ENCODE results near the gene MAP3K13.

MAP3K13 gene

GRCh38 chr3:185393055-185393454 lies 30.1 kb downstream of the MAP3K13 start:
- Histone ChIP-seq H3K9me3 (ENCODE audit: control insufficient read depth, low read length) (no peaks in the 10 kb centered on the region), H3K79me2 (no peaks in the 10 kb centered on the region), H2AFZ (no peak overlapping the region), H3K27ac (no peak overlapping the region), H3K27me3 (ENCODE audit: control insufficient read depth, insufficient read depth, low read length) (no peaks in the 10 kb centered on the region), H3K4me1 (no peaks in the 10 kb centered on the region), H3K4me3 (ENCODE audit: low read depth, low read length) (no peak overlapping the region), H3K4me2 (ENCODE audit: low read length) (no peak overlapping the region), H3K36me3 (ENCODE audit: control insufficient read depth, insufficient read depth, low read length) (no peaks in the 10 kb centered on the region), H3K9ac (no peak overlapping the region)
- no peak for TF ChIP-seq CTCF (IDR thresholded peaks at IDR 0.05)

- Histone ChIP-seq H3K9ac (no peak overlapping the region), H3K4me3 (ENCODE audit: low read depth, low read length) (no peak overlapping the region)
- no peak for TF ChIP-seq CTCF (IDR thresholded peaks at IDR 0.05)
Measured at GRCh38 chr3:185397676-185398075, 34.7 kb downstream of the MAP3K13 start.

GRCh38 chr3:185399737-185400667 lies 37.1 kb downstream of the MAP3K13 start:
- H3K79me2 ChIP-seq = peaks cover 6% of the 10 kb centered on the region
- no peaks in the 10 kb centered on the region for H3K9me3 ChIP-seq (ENCODE audit: control insufficient read depth, low read length)
- no peak overlapping the region for H3K4me2 ChIP-seq (ENCODE audit: low read length)
- no peak overlapping the region for H3K9ac ChIP-seq
- H3K27me3 ChIP-seq (ENCODE audit: control insufficient read depth, insufficient read depth, low read length) = no peaks in the 10 kb centered on the region
- TF ChIP-seq CTCF (IDR thresholded peaks at IDR 0.05) = no peak
- H3K27ac ChIP-seq = no peak overlapping the region
- H2AFZ ChIP-seq = no peak overlapping the region
- peaks cover 6% of the 10 kb centered on the region for H3K4me1 ChIP-seq
- no peak overlapping the region for H3K4me3 ChIP-seq (ENCODE audit: low read depth, low read length)
- H3K36me3 ChIP-seq (ENCODE audit: control insufficient read depth, insufficient read depth, low read length) = no peaks in the 10 kb centered on the region

More at GRCh38 chr3:185397676-185398075, 34.7 kb downstream of the MAP3K13 start:
- Histone ChIP-seq H3K4me1 (peaks cover under 1% of the 10 kb centered on the region), H2AFZ (no peak overlapping the region), H3K79me2 (no peaks in the 10 kb centered on the region), H3K27me3 (ENCODE audit: control insufficient read depth, insufficient read depth, low read length) (no peaks in the 10 kb centered on the region), H3K9me3 (ENCODE audit: control insufficient read depth, low read length) (no peaks in the 10 kb centered on the region), H3K4me2 (ENCODE audit: low read length) (no peak overlapping the region), H3K27ac (no peak overlapping the region), H3K36me3 (ENCODE audit: control insufficient read depth, insufficient read depth, low read length) (no peaks in the 10 kb centered on the region)

GRCh38 chr3:185400866-185401265 lies 37.9 kb downstream of the MAP3K13 start:
- Histone ChIP-seq H3K4me2 (ENCODE audit: low read length) (no peak overlapping the region), H3K79me2 (peaks cover 6% of the 10 kb centered on the region), H3K9ac (no peak overlapping the region), H3K36me3 (ENCODE audit: control insufficient read depth, insufficient read depth, low read length) (no peaks in the 10 kb centered on the region), H3K4me1 (peaks cover 6% of the 10 kb centered on the region), H2AFZ (no peak overlapping the region), H3K9me3 (ENCODE audit: control insufficient read depth, low read length) (no peaks in the 10 kb centered on the region), H3K4me3 (ENCODE audit: low read depth, low read length) (no peak overlapping the region), H3K27ac (no peak overlapping the region), H3K27me3 (ENCODE audit: control insufficient read depth, insufficient read depth, low read length) (no peaks in the 10 kb centered on the region)
- TF ChIP-seq CTCF (IDR thresholded peaks at IDR 0.05) = no peak

All from parathyroid adenoma (tissue), 2 donors.